ENCODE data around the gene CALML3.
"Not testable (repeated sequence)": the region's sequence is repeated elsewhere in the genome, so short reads cannot be mapped to it uniquely, and the experiment has no call there.

CALML3 gene

DNA sequence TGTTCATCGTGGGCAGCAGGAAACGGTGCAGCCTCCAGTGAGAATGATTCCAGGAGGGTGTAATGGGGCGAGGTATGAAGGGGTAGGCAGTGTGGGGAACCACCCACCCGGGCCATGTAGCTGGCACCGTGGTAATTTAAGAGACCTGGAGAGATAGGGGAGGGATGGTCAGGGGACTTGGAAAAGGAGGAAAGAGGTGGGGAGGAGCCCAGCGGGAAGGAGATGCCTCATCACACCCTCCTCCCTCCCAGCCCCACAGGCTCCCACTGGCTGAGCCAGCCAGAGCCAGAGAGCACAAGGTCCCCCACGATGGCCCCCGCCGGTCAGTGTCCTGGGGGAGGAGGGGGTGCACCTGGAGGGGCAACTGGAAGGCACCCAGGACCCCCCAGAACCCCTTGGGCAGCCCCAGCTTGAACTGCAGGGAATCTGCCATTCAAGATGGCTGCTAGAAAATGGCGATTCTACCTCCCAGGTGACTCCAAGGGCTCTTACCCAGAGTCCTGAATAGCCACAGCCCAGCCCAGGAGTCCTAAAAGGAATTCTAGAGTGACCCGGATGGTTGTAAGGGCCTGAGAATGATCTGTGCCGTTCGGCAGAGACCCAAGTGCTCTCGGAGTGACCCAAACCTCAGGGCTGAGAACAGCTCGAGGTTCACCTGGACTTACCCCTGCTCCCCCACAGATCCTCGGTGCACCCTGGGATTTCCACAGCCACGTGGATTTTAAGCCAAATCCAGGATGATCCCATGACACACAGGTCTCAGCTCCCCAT lies 28.8 kb downstream of the CALML3 start:
- no peak for DNase-seq (ENCODE audit: low read depth)

- no peak for DNase-seq (ENCODE audit: low read depth)
Measured at GRCh38 chr10:5555021-5555510, 30.3 kb downstream of the CALML3 start.

DNA sequence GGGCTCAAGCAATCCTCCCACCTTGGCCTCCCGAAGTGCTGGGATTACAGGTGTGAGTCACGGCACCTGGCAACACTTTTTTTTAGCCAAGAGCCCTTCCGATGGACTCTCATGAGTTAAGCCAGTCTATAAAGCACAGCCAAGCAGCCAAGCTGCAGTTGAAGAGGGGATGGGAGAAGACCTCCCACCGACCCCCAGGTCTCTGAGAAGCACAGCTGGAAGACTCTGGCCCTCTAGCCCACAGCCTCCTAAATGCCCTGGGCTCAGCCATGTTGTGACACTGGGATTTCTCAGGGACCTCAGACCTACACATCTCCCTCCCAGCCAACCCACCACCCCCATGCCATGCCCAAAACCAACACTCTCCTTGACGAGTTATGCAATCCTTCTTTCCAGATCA lies 31.1 kb downstream of the CALML3 start:
- DNase-seq (ENCODE audit: low read depth) = no peak

DNA sequence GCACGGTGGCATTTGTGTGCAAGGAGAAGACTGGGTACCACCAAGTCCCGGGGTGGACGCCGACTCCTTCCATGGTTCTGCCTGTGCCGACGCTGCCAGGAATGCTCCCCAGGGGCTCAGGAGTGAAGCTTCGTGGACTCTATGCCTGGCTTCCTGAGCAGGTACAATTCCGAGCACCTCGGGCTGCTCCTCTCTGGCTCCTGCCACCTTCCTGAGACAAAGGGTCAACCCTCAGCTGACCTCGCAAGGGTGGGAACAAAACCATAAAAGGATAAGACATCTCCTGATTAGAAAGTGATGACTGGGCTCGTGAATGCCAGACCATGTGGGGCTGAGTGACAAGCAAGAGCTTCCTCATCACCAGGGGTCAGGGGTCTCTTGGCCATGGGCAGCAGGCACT lies 31.8 kb downstream of the CALML3 start:
- DNase-seq (ENCODE audit: low read depth) = no peak

GRCh38 chr10:5557040-5557721 lies 32.4 kb downstream of the CALML3 start:
- no peak for DNase-seq (ENCODE audit: low read depth)

DNA sequence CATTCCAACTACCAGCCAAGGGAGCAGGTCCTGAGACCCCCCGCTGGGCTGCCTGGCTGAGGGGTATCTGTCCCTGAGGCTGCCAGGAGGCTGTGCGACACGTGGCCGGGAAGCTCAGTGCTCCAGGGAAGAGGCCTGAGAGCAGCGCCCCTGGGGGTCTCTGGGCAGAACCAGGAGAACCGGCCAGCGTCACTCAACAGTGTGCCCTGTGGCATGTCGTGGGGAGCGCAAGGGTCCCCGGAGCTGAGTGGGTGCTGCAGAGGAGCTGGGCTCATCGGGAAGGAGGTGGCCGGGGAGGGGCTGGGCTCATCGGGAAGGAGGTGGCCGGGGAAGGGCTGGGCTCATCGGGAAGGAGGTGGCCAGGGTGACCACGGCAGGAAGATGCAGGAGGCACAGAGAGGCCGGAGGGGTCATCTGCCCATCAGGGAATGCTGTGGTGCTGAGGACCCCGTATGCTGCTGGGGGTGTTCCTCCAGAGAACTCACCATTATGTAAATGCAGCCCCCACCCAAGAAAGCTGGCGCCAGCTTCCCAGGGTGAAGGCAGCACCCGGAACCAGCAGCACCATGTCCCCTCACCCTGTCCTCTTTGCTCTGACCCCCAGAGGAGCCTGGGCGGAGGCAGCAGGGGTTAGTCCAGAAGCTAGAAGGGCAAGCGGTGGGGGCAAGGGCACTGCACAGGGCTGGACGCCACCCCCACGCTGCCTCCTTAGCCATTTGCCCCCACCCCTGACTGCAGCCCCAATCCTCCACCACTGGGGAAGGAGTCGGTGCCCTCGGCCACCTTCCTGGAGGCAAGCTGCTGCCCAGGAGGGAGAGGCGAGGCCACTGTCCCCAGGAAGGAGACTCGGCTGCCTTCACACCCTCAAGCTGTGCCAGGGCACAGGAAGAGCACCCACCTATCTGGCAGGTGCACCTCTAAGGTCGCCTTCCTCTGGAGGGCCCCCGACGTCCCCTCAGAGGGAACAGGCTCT lies 33.3 kb downstream of the CALML3 start:
- no peak for DNase-seq (ENCODE audit: low read depth)

DNA sequence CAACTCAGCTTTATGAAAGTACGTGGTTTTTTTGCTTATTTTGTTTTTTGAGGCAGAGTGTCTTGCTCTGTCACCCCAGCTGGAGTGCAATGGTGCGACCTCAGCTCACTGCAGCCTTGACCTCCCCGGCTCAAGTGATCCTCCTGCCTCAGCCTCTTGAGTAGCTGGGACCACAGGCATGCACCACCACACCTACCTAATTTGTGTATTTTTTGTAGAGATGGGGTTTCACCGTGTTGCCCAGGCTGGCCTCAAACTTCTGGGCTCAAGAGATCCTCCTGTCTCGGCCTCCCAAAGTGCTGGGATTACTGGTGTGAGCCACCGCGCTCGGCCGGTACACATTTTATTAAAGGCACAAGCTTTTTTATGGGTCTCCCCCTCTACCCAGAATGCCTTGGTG lies 34.3 kb downstream of the CALML3 start:
- DNase-seq (ENCODE audit: low read depth) = not testable (repeated sequence)

GRCh38 chr10:5559642-5560141 lies 34.9 kb downstream of the CALML3 start:
- no peak for DNase-seq (ENCODE audit: low read depth)

- no peak for DNase-seq (ENCODE audit: low read depth)
Measured at GRCh38 chr10:5560142-5560816, 35.5 kb downstream of the CALML3 start.

GRCh38 chr10:5560817-5561703 lies 36.3 kb downstream of the CALML3 start:
- no peak for DNase-seq (ENCODE audit: low read depth)

DNA sequence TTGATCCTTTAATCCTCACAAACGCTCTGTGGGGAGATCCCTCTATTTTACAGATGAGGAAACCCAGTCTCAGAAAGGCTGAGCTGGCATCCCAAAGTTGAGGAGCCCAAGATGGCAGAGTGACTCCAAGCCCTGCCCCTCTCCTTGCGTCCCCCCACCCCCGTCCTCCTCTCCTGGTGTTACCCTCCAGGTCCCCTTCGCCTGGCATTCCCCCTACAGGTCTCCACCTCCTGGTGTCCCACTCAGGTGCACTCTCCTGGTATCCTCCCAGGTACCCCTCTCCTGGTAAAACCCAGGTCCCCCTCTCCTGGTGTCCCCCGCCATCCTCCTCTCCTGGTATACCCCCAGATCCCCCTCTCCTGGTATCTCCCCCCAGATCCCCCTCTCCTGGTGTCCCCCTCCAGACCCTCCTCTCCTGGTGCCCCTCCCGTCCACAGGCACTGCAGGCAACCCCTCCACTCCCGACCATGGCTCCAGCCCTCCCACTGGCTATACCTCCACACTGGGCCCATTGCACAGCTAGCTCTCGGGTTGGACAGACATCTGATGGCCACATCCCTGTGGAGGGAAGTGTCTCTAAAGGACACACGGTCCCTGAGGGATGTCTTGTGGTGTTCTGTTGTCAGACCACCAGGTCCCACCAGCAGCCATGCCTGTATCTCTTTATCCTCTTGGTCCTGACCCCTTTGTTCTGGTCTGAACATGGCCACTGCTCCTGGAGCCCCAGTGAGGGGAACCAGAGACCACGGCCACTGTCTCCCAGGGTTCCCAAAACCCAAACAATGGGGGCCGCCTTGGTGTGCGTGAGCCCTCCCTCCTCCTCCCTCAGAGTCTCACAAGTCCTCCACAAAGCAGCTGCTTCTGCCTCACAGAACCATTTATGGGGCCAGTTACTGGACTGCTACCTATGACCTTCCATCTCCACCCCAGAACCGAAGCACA lies 37.2 kb downstream of the CALML3 start:
- DNase-seq (ENCODE audit: low read depth) = no peak

- DNase-seq (ENCODE audit: low read depth) = no peak
Measured at GRCh38 chr10:5563321-5563961, 38.7 kb downstream of the CALML3 start.

- DNase-seq (ENCODE audit: low read depth) = no peak
Measured at GRCh38 chr10:5563991-5564536, 39.3 kb downstream of the CALML3 start.

- DNase-seq (ENCODE audit: low read depth) = no peak
Measured at GRCh38 chr10:5564537-5565204, 39.9 kb downstream of the CALML3 start.

GRCh38 chr10:5565205-5565545 lies 40.4 kb downstream of the CALML3 start:
- DNase-seq (ENCODE audit: low read depth) = no peak

DNA sequence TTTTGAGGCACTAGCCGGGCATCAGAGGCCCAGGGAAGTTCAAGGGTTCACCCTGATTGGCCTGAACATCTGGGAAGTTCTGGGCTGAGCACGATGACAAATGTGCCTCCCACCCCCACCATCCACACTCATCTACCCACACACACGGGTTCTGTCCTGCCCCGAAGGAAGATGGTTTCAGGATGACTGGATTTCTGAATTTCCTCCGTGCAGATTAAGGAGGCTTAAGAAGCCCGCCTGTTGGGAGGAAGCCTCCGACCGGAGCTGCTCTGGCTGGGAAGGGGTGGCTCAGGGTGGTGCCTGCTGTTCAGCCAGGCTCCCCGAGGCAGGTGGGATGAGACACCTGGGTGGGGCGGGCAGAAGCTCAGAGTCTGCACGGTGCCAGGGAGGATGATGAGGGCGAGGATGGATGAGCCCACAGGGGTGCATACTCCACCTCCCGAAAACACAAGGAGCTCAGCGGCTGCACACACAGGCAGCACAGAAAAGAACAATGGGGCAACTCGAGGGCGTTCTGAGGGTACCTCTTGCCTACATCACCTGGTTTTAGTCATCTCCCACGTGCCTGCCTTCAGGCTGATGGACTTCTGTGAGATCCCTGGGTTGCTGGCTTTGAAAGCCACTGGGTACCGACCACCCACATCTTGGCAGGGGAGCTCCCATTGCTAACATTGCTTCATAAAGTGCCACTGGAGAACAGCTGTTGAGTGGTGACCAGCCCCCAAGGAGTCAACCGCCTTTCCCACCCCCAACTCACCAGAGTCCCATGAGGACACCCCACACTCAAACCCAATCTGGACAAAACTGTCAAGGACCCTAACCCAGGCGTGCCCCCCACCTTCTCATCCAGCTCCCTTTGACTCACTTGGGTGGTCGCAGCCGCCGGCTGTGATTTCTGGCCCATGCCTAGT lies 41.2 kb downstream of the CALML3 start:
- no peak for DNase-seq (ENCODE audit: low read depth)

GRCh38 chr10:5566614-5567013 lies 41.9 kb downstream of the CALML3 start:
- no peak for DNase-seq (ENCODE audit: low read depth)
